A549 (cell line): ENCODE measurements around the gene CIAO3. TPM values are rescaled to one million over a fixed set of nuclear protein-coding genes. Genes with fewer than 3 reads are reported as not detected.

Experiments used
- JUN ChIP-seq, 2 experiments: fragments of >200 bp; sonication (Bioruptor Twin); formaldehyde crosslinking; IDR thresholded peaks; 2 replicates in 1 of 2; 3 replicates in 1 of 2; pipeline ENCODE4 v1.6.1; 2016 to 2017
- polyA plus RNA-seq, 4 experiments: library from polyadenylated mRNA; depleted of rRNA in 3 of 4; stranded (reverse); fragments of >200 nt; fragmentation: RNase III in 1 of 4; extraction: RNeasy Plus Mini Kit Qiagen cat#74134 plus additional on column Dnase treatment in 1 of 4; gene quantifications; 2 replicates in 3 of 4; 3 replicates in 1 of 4; pipeline ENCODE4 v1.2.3, GENCODE V29; 2011 to 2017
- small RNA-seq, 6 experiments: library from RNA; depleted of rRNA; stranded (forward); fragments of <200 nt; gene quantifications; one replicate each; pipeline ENCODE3, GENCODE V24; 2012

Gene CIAO3
- polyA plus RNA-seq, 2 of the 4 experiments (the other 2 are of a cell fraction) = 17.4 to 23.0 TPM

DNA sequence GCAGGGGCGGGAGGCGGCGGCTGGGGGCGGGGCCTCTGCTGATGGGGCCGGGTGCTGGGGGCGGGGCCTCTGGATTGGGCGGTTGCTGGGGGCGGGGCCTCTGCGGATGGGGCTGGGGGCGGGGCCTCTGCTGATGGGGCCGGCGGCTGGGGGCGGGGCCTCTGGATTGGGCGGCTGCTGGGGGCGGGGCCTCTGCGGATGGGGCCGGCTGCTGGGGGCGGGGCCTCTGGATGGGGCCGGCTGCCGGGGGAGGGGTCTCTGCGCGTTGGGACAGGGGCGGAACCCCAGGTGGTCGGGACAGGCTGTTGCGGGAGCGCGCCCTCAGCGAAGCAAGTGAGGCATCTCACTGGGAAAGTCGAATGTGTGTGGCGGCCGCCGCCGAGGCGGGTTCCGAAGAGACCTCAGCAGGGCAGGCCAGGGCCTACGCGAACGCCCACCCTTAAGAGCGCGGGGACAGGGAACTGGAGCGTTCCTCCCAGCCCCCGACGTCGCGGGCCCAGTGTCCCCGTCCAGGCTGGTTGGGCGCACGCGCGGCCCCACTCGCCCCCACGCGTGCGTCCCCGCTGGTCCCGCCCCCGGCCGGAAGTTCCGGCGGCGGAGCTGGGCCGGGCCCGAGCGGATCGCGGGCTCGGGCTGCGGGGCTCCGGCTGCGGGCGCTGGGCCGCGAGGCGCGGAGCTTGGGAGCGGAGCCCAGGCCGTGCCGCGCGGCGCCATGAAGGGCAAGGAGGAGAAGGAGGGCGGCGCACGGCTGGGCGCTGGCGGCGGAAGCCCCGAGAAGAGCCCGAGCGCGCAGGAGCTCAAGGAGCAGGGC, 60.8 kb downstream of the CIAO3 start, which contains the start of gene STUB1 (continued):
- TF ChIP-seq JUN (IDR thresholded peaks at IDR 0.05) = peak; percentile 84

Small RNA genes within 50 kb of the gene (small RNA-seq; reads per million reads assigned to genes)
- 0 reads per million in 6 experiments for gene MIR662

Other genes starting within 250 kb of the CIAO3 start
- gene CAPN15, start 213.3 kb downstream of the CIAO3 start, polyA plus RNA-seq (2011; rRNA removed) = 10.0 and 11.4 TPM in 2 replicates
- 31.3 to 33.9 TPM (median 33.3 TPM) in 3 replicates for gene CAPN15, start 213.3 kb downstream of the CIAO3 start, polyA plus RNA-seq (2017; fragmentation: RNase III; extraction: RNeasy Plus Mini Kit Qiagen cat#74134 plus additional on column Dnase treatment)
- gene PRR35, start 180.6 kb downstream of the CIAO3 start, polyA plus RNA-seq (2011; rRNA removed) = 0.04 TPM in 1 of 2 replicates, not detected in the other
- 0.04 to 0.10 TPM (median 0.04 TPM) in 3 replicates for gene PRR35, start 180.6 kb downstream of the CIAO3 start, polyA plus RNA-seq (2017; fragmentation: RNase III; extraction: RNeasy Plus Mini Kit Qiagen cat#74134 plus additional on column Dnase treatment)
- gene NHLRC4, start 174.0 kb downstream of the CIAO3 start, polyA plus RNA-seq (2011; rRNA removed) = 0.03 and 0.13 TPM in 2 replicates
- gene NHLRC4, start 174.0 kb downstream of the CIAO3 start, polyA plus RNA-seq (2017; fragmentation: RNase III; extraction: RNeasy Plus Mini Kit Qiagen cat#74134 plus additional on column Dnase treatment) = 0.07 to 0.09 TPM (median 0.08 TPM) in 3 replicates
- 13.2 and 15.7 TPM in 2 replicates for gene PIGQ, start 171.0 kb downstream of the CIAO3 start, polyA plus RNA-seq (2011; rRNA removed)
- 25.2 to 32.2 TPM (median 31.2 TPM) in 3 replicates for gene PIGQ, start 171.0 kb downstream of the CIAO3 start, polyA plus RNA-seq (2017; fragmentation: RNase III; extraction: RNeasy Plus Mini Kit Qiagen cat#74134 plus additional on column Dnase treatment)
- 4.4 and 4.9 TPM in 2 replicates for gene RAB40C, start 150.9 kb downstream of the CIAO3 start, polyA plus RNA-seq (2011; rRNA removed)
- 8.1 to 9.7 TPM (median 8.5 TPM) in 3 replicates for gene RAB40C, start 150.9 kb downstream of the CIAO3 start, polyA plus RNA-seq (2017; fragmentation: RNase III; extraction: RNeasy Plus Mini Kit Qiagen cat#74134 plus additional on column Dnase treatment)
- 0.05 TPM in 1 of 2 replicates, not detected in the other for gene WFIKKN1, start 110.0 kb downstream of the CIAO3 start, polyA plus RNA-seq (2011; rRNA removed)
- 0.15 to 0.23 TPM (median 0.17 TPM) in 3 replicates for gene WFIKKN1, start 110.0 kb downstream of the CIAO3 start, polyA plus RNA-seq (2017; fragmentation: RNase III; extraction: RNeasy Plus Mini Kit Qiagen cat#74134 plus additional on column Dnase treatment)
- gene METTL26, start 104.7 kb downstream of the CIAO3 start, polyA plus RNA-seq (2011; rRNA removed) = 44.2 and 47.2 TPM in 2 replicates
- gene METTL26, start 104.7 kb downstream of the CIAO3 start, polyA plus RNA-seq (2017; fragmentation: RNase III; extraction: RNeasy Plus Mini Kit Qiagen cat#74134 plus additional on column Dnase treatment) = 78.3 to 83.6 TPM (median 80.3 TPM) in 3 replicates
- gene MCRIP2, start 99.2 kb downstream of the CIAO3 start, polyA plus RNA-seq (2011; rRNA removed) = 10.7 and 12.9 TPM in 2 replicates
- 20.3 to 21.3 TPM (median 21.3 TPM) in 3 replicates for gene MCRIP2, start 99.2 kb downstream of the CIAO3 start, polyA plus RNA-seq (2017; fragmentation: RNase III; extraction: RNeasy Plus Mini Kit Qiagen cat#74134 plus additional on column Dnase treatment)
- gene WDR90, start 91.6 kb downstream of the CIAO3 start, polyA plus RNA-seq (2011; rRNA removed) = 6.5 and 7.3 TPM in 2 replicates
- 28.1 to 31.4 TPM (median 30.7 TPM) in 3 replicates for gene WDR90, start 91.6 kb downstream of the CIAO3 start, polyA plus RNA-seq (2017; fragmentation: RNase III; extraction: RNeasy Plus Mini Kit Qiagen cat#74134 plus additional on column Dnase treatment)
- 33.9 and 38.0 TPM in 2 replicates for gene RHOT2, start 72.9 kb downstream of the CIAO3 start, polyA plus RNA-seq (2011; rRNA removed)
- 74.0 to 83.5 TPM (median 83.1 TPM) in 3 replicates for gene RHOT2, start 72.9 kb downstream of the CIAO3 start, polyA plus RNA-seq (2017; fragmentation: RNase III; extraction: RNeasy Plus Mini Kit Qiagen cat#74134 plus additional on column Dnase treatment)
- 0.56 and 0.75 TPM in 2 replicates for gene RHBDL1, start 65.3 kb downstream of the CIAO3 start, polyA plus RNA-seq (2011; rRNA removed)
- gene RHBDL1, start 65.3 kb downstream of the CIAO3 start, polyA plus RNA-seq (2017; fragmentation: RNase III; extraction: RNeasy Plus Mini Kit Qiagen cat#74134 plus additional on column Dnase treatment) = 1.2 to 1.6 TPM (median 1.4 TPM) in 3 replicates
- 53.2 and 60.6 TPM in 2 replicates for gene STUB1, start 60.6 kb downstream of the CIAO3 start, polyA plus RNA-seq (2011; rRNA removed)
- gene STUB1, start 60.6 kb downstream of the CIAO3 start, polyA plus RNA-seq (2017; fragmentation: RNase III; extraction: RNeasy Plus Mini Kit Qiagen cat#74134 plus additional on column Dnase treatment) = 90.0 to 93.5 TPM (median 90.4 TPM) in 3 replicates
- 37.5 and 43.8 TPM in 2 replicates for gene JMJD8, start 56.7 kb downstream of the CIAO3 start, polyA plus RNA-seq (2011; rRNA removed)
- 72.6 to 77.0 TPM (median 73.7 TPM) in 3 replicates for gene JMJD8, start 56.7 kb downstream of the CIAO3 start, polyA plus RNA-seq (2017; fragmentation: RNase III; extraction: RNeasy Plus Mini Kit Qiagen cat#74134 plus additional on column Dnase treatment)
- gene WDR24, start 50.6 kb downstream of the CIAO3 start, polyA plus RNA-seq (2011; rRNA removed) = 2.7 and 3.0 TPM in 2 replicates
- gene WDR24, start 50.6 kb downstream of the CIAO3 start, polyA plus RNA-seq (2017; fragmentation: RNase III; extraction: RNeasy Plus Mini Kit Qiagen cat#74134 plus additional on column Dnase treatment) = 5.6 to 7.6 TPM (median 6.6 TPM) in 3 replicates
- 0.53 and 0.54 TPM in 2 replicates for gene FBXL16, start 35.2 kb downstream of the CIAO3 start, polyA plus RNA-seq (2011; rRNA removed)
- gene FBXL16, start 35.2 kb downstream of the CIAO3 start, polyA plus RNA-seq (2017; fragmentation: RNase III; extraction: RNeasy Plus Mini Kit Qiagen cat#74134 plus additional on column Dnase treatment) = 1.1 to 1.4 TPM (median 1.2 TPM) in 3 replicates
- 33.8 and 41.0 TPM in 2 replicates for gene METRN, start 25.9 kb downstream of the CIAO3 start, polyA plus RNA-seq (2011; rRNA removed)
- 72.7 to 82.2 TPM (median 81.0 TPM) in 3 replicates for gene METRN, start 25.9 kb downstream of the CIAO3 start, polyA plus RNA-seq (2017; fragmentation: RNase III; extraction: RNeasy Plus Mini Kit Qiagen cat#74134 plus additional on column Dnase treatment)
- 10.9 and 11.9 TPM in 2 replicates for gene ANTKMT, start 19.9 kb downstream of the CIAO3 start, polyA plus RNA-seq (2011; rRNA removed)
- gene ANTKMT, start 19.9 kb downstream of the CIAO3 start, polyA plus RNA-seq (2017; fragmentation: RNase III; extraction: RNeasy Plus Mini Kit Qiagen cat#74134 plus additional on column Dnase treatment) = 49.2 to 55.8 TPM (median 55.2 TPM) in 3 replicates
- gene CCDC78, start 14.6 kb downstream of the CIAO3 start, polyA plus RNA-seq (2011; rRNA removed) = 1.1 and 1.7 TPM in 2 replicates
- gene CCDC78, start 14.6 kb downstream of the CIAO3 start, polyA plus RNA-seq (2017; fragmentation: RNase III; extraction: RNeasy Plus Mini Kit Qiagen cat#74134 plus additional on column Dnase treatment) = 4.7 to 5.9 TPM (median 5.6 TPM) in 3 replicates
- 3.5 and 4.4 TPM in 2 replicates for gene HAGHL, start 13.9 kb downstream of the CIAO3 start, polyA plus RNA-seq (2011; rRNA removed)
- gene HAGHL, start 13.9 kb downstream of the CIAO3 start, polyA plus RNA-seq (2017; fragmentation: RNase III; extraction: RNeasy Plus Mini Kit Qiagen cat#74134 plus additional on column Dnase treatment) = 21.4 to 22.0 TPM (median 21.7 TPM) in 3 replicates
- 1.8 and 2.4 TPM in 2 replicates for gene MSLN, start 19.7 kb upstream of the CIAO3 start, polyA plus RNA-seq (2011; rRNA removed)
- 2.7 to 3.6 TPM (median 3.1 TPM) in 3 replicates for gene MSLN, start 19.7 kb upstream of the CIAO3 start, polyA plus RNA-seq (2017; fragmentation: RNase III; extraction: RNeasy Plus Mini Kit Qiagen cat#74134 plus additional on column Dnase treatment)
- 10.6 and 10.8 TPM in 2 replicates for gene RPUSD1, start 47.4 kb upstream of the CIAO3 start, polyA plus RNA-seq (2011; rRNA removed)
- 26.9 to 29.3 TPM (median 29.0 TPM) in 3 replicates for gene RPUSD1, start 47.4 kb upstream of the CIAO3 start, polyA plus RNA-seq (2017; fragmentation: RNase III; extraction: RNeasy Plus Mini Kit Qiagen cat#74134 plus additional on column Dnase treatment)
- 4.8 and 5.1 TPM in 2 replicates for gene CHTF18, start 47.6 kb upstream of the CIAO3 start, polyA plus RNA-seq (2011; rRNA removed)
- gene CHTF18, start 47.6 kb upstream of the CIAO3 start, polyA plus RNA-seq (2017; fragmentation: RNase III; extraction: RNeasy Plus Mini Kit Qiagen cat#74134 plus additional on column Dnase treatment) = 32.5 to 36.7 TPM (median 33.8 TPM) in 3 replicates
- not detected in 2 replicates for gene GNG13, start 59.7 kb upstream of the CIAO3 start, polyA plus RNA-seq (2011; rRNA removed)
- gene GNG13, start 59.7 kb upstream of the CIAO3 start, polyA plus RNA-seq (2017; fragmentation: RNase III; extraction: RNeasy Plus Mini Kit Qiagen cat#74134 plus additional on column Dnase treatment) = 0.09 TPM in 1 of 3 replicates, not detected in the others
- gene LMF1, start 230.0 kb upstream of the CIAO3 start, polyA plus RNA-seq (2011; rRNA removed) = 10.9 and 16.0 TPM in 2 replicates
- 8.5 to 10.6 TPM (median 8.8 TPM) in 3 replicates for gene LMF1, start 230.0 kb upstream of the CIAO3 start, polyA plus RNA-seq (2017; fragmentation: RNase III; extraction: RNeasy Plus Mini Kit Qiagen cat#74134 plus additional on column Dnase treatment)
- gene SOX8, start 240.8 kb upstream of the CIAO3 start, polyA plus RNA-seq (2011; rRNA removed) = 0.06 and 0.07 TPM in 2 replicates
- 0.12 to 0.22 TPM (median 0.14 TPM) in 3 replicates for gene SOX8, start 240.8 kb upstream of the CIAO3 start, polyA plus RNA-seq (2017; fragmentation: RNase III; extraction: RNeasy Plus Mini Kit Qiagen cat#74134 plus additional on column Dnase treatment)